ENCODE measurements around the gene DTNB. TPM values are rescaled to one million over a fixed set of nuclear protein-coding genes. Genes with fewer than 3 reads are reported as not detected.

Gene DTNB
- total and polyA plus RNA-seq, 2 of the 4 experiments (the other 2 are of a cell fraction), result 3.8 to 5.3 TPM

DNA sequence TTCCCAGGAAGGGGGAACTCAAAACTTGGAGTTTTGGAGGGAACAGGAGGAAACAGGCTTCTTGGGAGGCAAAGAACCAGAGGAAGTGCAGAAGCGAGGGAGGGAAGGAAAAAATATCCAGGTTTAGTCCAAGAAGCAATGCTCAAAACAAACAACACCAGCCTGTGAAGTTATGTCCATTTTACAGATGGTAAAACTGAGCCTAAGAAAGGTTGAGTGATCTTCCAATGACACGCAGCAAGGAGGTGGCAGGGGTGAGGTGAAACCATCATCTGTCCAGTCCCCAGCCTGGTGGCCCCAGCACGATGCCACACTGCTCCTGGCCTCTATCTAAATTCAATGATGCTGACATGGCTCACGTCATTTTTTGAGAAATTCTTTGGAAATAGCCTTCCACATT, 342.4 kb downstream of the DTNB start:
- no peak overlapping the region for H3K14ac ChIP-seq (replicated peaks; ENCODE audit: low read depth, low read length)
- H3K56ac ChIP-seq (ENCODE audit: extremely low read depth, insufficient read depth, low read length), result no peak overlapping the region
- ChIA-PET CTCF (no interaction called here), POLR2A (ENCODE audit: unreplicated experiment) (interaction anchor here (0.5 kb wide), 1 partner anchor 31 kb away, joined by 6 read pairs; no protein-coding TSS in a partner anchor)
- no peak overlapping the region for H3K9ac ChIP-seq (ENCODE audit: low read depth, low read length)
- peaks cover 6 to 46% of the 10 kb centered on the region in 2 experiments for H3K79me1 ChIP-seq (ENCODE audit: low read depth in 1 of 2, low read length in 2 of 2)
- WGBS, 2 experiments (ENCODE audit: extremely low coverage in 2 of 2, insufficient read length in 1 of 2), result no CpG with 5 or more reads among the region's 4 CpGs
- no peak overlapping the region for H2AK5ac ChIP-seq (ENCODE audit: low read depth, low read length)
- H3K4me2 ChIP-seq (ENCODE audit: low read depth, low read length), result no peak overlapping the region
- no peak overlapping the region for H2BK20ac ChIP-seq (ENCODE audit: low read depth, low read length)
- no peak overlapping the region for H4K5ac ChIP-seq (ENCODE audit: low read depth, low read length)
- BruUV-seq (replicated peaks), result no TSS peak
- no peaks in the 10 kb centered on the region for H3K4me1 ChIP-seq (ENCODE audit: control insufficient read depth, insufficient read depth, low read length)
- dilution Hi-C loops (cut with HindIII; ENCODE audit: low sequenced_read_pairs, unreplicated experiment), result no loop called here
- DNase-seq (no peak), ATAC-seq (ENCODE audit: low read depth) (no peak)
- no peaks in the 10 kb centered on the region for H3K27me3 ChIP-seq (ENCODE audit: control insufficient read depth, insufficient read depth, low read length)
- no peak overlapping the region for H4K8ac ChIP-seq (ENCODE audit: low read depth in 2 of 2, low read length in 2 of 2)
- H3K18ac ChIP-seq (ENCODE audit: low read depth, low read length), result no peak overlapping the region
- no peak overlapping the region for H2AK9ac ChIP-seq (replicated peaks; ENCODE audit: low read depth, low read length, poor library complexity)
- no peak overlapping the region for H2AFZ ChIP-seq (replicated peaks; ENCODE audit: low read length, poor library complexity)
- H3K4ac ChIP-seq (ENCODE audit: low read depth, low read length), result no peak overlapping the region
- TF ChIP-seq CEBPB (IDR thresholded peaks at IDR 0.05; ENCODE audit: low read depth, low read length) (no peak), MXI1 (IDR thresholded peaks at IDR 0.05; ENCODE audit: borderline replicate concordance, low read depth, low read length) (no peak), POLR2A (IDR thresholded peaks at IDR 0.05; ENCODE audit: low read depth, low read length) (no peak), RAD21 (IDR thresholded peaks at IDR 0.05; ENCODE audit: low read length) (no peak), RCOR1 (IDR thresholded peaks at IDR 0.05; ENCODE audit: insufficient replicate concordance, low read length) (no peak), MAZ (IDR thresholded peaks at IDR 0.05; ENCODE audit: borderline replicate concordance, low read depth, low read length) (no peak), SMC3 (IDR thresholded peaks at IDR 0.05; ENCODE audit: low read depth, low read length) (no peak), FOS (IDR thresholded peaks at IDR 0.05; ENCODE audit: low read depth, low read length) (no peak), MAFK (IDR thresholded peaks at IDR 0.05; ENCODE audit: low read depth, low read length) (no peak), NFE2L2 (IDR thresholded peaks at IDR 0.05; ENCODE audit: low read depth, low read length) (no peak), CHD1 (IDR thresholded peaks at IDR 0.05; ENCODE audit: low read depth, low read length) (no peak), BHLHE40 (IDR thresholded peaks at IDR 0.05; ENCODE audit: low read depth, low read length) (no peak), RFX5 (IDR thresholded peaks at IDR 0.05; ENCODE audit: low read depth, low read length) (no peak)
- TF ChIP-seq, protein P1, sequence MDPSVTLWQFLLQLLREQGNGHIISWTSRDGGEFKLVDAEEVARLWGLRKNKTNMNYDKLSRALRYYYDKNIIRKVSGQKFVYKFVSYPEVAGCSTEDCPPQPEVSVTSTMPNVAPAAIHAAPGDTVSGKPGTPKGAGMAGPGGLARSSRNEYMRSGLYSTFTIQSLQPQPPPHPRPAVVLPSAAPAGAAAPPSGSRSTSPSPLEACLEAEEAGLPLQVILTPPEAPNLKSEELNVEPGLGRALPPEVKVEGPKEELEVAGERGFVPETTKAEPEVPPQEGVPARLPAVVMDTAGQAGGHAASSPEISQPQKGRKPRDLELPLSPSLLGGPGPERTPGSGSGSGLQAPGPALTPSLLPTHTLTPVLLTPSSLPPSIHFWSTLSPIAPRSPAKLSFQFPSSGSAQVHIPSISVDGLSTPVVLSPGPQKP (IDR thresholded peaks at IDR 0.05; ENCODE audit: borderline replicate concordance, low read depth, low read length), result no peak
- TF ChIP-seq, protein P2, sequence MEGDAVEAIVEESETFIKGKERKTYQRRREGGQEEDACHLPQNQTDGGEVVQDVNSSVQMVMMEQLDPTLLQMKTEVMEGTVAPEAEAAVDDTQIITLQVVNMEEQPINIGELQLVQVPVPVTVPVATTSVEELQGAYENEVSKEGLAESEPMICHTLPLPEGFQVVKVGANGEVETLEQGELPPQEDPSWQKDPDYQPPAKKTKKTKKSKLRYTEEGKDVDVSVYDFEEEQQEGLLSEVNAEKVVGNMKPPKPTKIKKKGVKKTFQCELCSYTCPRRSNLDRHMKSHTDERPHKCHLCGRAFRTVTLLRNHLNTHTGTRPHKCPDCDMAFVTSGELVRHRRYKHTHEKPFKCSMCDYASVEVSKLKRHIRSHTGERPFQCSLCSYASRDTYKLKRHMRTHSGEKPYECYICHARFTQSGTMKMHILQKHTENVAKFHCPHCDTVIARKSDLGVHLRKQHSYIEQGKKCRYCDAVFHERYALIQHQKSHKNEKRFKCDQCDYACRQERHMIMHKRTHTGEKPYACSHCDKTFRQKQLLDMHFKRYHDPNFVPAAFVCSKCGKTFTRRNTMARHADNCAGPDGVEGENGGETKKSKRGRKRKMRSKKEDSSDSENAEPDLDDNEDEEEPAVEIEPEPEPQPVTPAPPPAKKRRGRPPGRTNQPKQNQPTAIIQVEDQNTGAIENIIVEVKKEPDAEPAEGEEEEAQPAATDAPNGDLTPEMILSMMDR (conservative IDR thresholded peaks at IDR 0.05; ENCODE audit: low read depth, low read length), result no peak
- TF ChIP-seq, protein P3, sequence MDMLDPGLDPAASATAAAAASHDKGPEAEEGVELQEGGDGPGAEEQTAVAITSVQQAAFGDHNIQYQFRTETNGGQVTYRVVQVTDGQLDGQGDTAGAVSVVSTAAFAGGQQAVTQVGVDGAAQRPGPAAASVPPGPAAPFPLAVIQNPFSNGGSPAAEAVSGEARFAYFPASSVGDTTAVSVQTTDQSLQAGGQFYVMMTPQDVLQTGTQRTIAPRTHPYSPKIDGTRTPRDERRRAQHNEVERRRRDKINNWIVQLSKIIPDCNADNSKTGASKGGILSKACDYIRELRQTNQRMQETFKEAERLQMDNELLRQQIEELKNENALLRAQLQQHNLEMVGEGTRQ (IDR thresholded peaks at IDR 0.05; ENCODE audit: low read depth, low read length), result no peak
- peaks cover 13% of the 10 kb centered on the region for H3K36me3 ChIP-seq (ENCODE audit: control insufficient read depth, insufficient read depth, low read length)
- H4K91ac ChIP-seq (ENCODE audit: insufficient read depth, low read depth, low read length), result no peak overlapping the region
- no peak overlapping the region for H3K27ac ChIP-seq (ENCODE audit: insufficient read depth, low read length)
- peaks cover 52% of the 10 kb centered on the region for H4K20me1 ChIP-seq (ENCODE audit: insufficient read depth, low read length)
- no peak overlapping the region for H2BK5ac ChIP-seq (ENCODE audit: low read depth, low read length, poor library complexity, severe bottlenecking)
- H2BK120ac ChIP-seq (ENCODE audit: low read depth, low read length), result no peak overlapping the region
- in situ Hi-C loops (cut with MboI; ENCODE audit: low sequenced_read_pairs), result no loop called here
- intact Hi-C loops (cut with micrococcal nuclease), result no loop called here
- H2BK15ac ChIP-seq (ENCODE audit: low read depth, low read length), result no peak overlapping the region
- H3K9me1 ChIP-seq (ENCODE audit: insufficient read depth, low read length), result 0 out of 2 replicates have a peak, but pooled peaks cover 4% of the 10 kb centered on the region
- H3K4me3 ChIP-seq (ENCODE audit: insufficient read depth, low read depth, low read length), result no peak overlapping the region
- H3K9me3 ChIP-seq (ENCODE audit: control insufficient read depth, insufficient read depth, low read length), result peaks cover 8% of the 10 kb centered on the region
- no peak overlapping the region; the same call in 1 of the 2 replicates for H3K23ac ChIP-seq (ENCODE audit: low read depth, low read length)
